ENCODE measurements around the gene PPP1CC. TPM values are rescaled to one million over a fixed set of nuclear protein-coding genes. Genes with fewer than 3 reads are reported as not detected.
A peak's percentile ranks its signal among the peaks of the same experiment; 100 is the strongest.

The PPP1CC gene
- total and polyA plus RNA-seq, 2 donors from 2014 or later: 57.0 to 82.3 TPM

DNA sequence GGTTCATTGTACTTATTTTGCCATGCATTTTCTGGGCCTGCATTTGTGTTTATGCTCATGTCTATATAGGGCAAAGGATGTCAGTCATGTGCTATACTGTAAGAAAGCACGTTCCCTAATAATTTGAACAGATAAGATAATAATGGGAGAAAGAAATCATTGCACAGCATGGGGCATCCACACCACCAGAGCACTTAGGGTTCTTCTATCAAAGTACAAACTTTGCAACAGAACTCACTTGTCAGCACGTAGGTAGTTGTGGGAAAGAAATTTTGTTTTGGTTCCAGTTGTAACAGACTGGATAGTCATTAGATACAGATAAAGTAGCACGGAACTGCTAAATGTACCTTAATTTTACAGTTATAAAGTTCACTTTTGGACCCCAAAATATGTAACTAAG, 10.1 kb downstream of the PPP1CC start:
- H3K4me3 ChIP-seq (ENCODE audit: low read length in 3 of 3): no peak overlapping the region
- peaks cover 5 to 30% (median 10%) of the 10 kb centered on the region in 3 donors for H3K36me3 ChIP-seq (ENCODE audit: control insufficient read depth in 2 of 3, insufficient read depth in 3 of 3, low read length in 3 of 3)
- peaks cover 0 to 9% (median 2%) of the 10 kb centered on the region in 3 donors for H3K4me1 ChIP-seq (ENCODE audit: control insufficient read depth in 2 of 3, insufficient read depth in 2 of 3, low read depth in 1 of 3, low read length in 3 of 3)
- H3K27me3 ChIP-seq (ENCODE audit: control insufficient read depth, insufficient read depth, low read length): no peaks in the 10 kb centered on the region
- H3K9me3 ChIP-seq (ENCODE audit: control insufficient read depth in 2 of 3, insufficient read depth in 1 of 3, low read length in 3 of 3): no peaks in the 10 kb centered on the region
- H3K27ac ChIP-seq (ENCODE audit: low read depth in 2 of 2, low read length in 2 of 2): peak overlapping the region in 1 of 2 donors; percentile 37
- no peak for DNase-seq
- TF ChIP-seq CTCF (IDR thresholded peaks at IDR 0.05; ENCODE audit: borderline replicate concordance, extremely low read depth, insufficient read depth): no peak
- intact Hi-C loops (cut with DNase I): no loop called here
- no peak for FAIRE-seq
- H3K9ac ChIP-seq (ENCODE audit: low read length in 3 of 3): no peak overlapping the region

DNA sequence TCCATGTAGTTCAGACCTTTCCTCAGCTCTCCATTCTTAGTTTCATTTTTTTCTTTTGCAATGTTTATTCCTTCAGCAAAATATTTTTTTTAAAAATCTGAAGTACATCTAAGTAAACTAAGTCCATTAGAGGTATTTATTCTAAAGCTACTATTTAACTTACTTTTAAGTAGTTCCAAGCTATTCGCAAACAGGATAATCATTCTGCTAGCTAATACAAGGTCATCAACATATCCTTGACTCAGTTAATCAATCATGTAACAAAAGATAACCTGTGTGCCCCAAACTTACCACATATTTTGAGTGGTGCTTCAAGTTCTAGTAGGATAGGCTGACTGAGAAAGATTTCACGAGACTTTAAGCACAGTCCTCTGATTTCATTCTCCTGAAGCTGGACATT, 11.2 kb downstream of the PPP1CC start:
- DNase-seq: no peak
- intact Hi-C loops (cut with DNase I): no loop called here
- no peak for TF ChIP-seq CTCF (IDR thresholded peaks at IDR 0.05; ENCODE audit: borderline replicate concordance, extremely low read depth, insufficient read depth)
- no peaks in the 10 kb centered on the region for H3K27me3 ChIP-seq (ENCODE audit: control insufficient read depth, insufficient read depth, low read length)
- H3K36me3 ChIP-seq (ENCODE audit: control insufficient read depth in 2 of 3, insufficient read depth in 3 of 3, low read length in 3 of 3): peaks cover 5 to 30% (median 10%) of the 10 kb centered on the region in 3 donors
- no peak overlapping the region for H3K4me3 ChIP-seq (ENCODE audit: low read length in 3 of 3)
- FAIRE-seq: no peak
- peaks cover 0 to 9% (median 2%) of the 10 kb centered on the region in 3 donors for H3K4me1 ChIP-seq (ENCODE audit: control insufficient read depth in 2 of 3, insufficient read depth in 2 of 3, low read depth in 1 of 3, low read length in 3 of 3)
- H3K27ac ChIP-seq (ENCODE audit: low read depth in 2 of 2, low read length in 2 of 2): no peak overlapping the region
- no peaks in the 10 kb centered on the region for H3K9me3 ChIP-seq (ENCODE audit: control insufficient read depth in 2 of 3, insufficient read depth in 1 of 3, low read length in 3 of 3)
- H3K9ac ChIP-seq (ENCODE audit: low read length in 3 of 3): no peak overlapping the region

DNA sequence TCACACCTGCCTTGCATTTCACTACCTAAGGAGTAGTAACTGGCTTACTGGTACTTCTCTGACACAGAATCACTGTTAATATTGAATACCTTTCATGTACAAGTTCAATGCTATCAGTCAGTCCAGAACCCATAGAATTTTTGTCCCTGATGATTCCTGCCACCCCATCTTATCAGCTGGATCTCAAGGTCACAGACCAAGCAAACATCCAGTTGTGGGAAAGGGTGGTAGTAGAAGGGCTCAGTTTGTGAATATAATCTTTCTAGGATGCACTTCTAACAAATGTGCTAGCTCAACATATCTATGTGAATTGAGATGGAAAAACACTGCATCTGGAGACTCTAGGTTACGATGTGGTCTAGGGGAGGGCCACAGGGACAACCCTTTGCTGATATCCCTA, 14.1 kb downstream of the PPP1CC start:
- intact Hi-C loops (cut with DNase I): no loop called here
- Histone ChIP-seq H3K9ac (ENCODE audit: low read length in 3 of 3) (no peak overlapping the region), H3K36me3 (ENCODE audit: control insufficient read depth in 2 of 3, insufficient read depth in 3 of 3, low read length in 3 of 3) (peaks cover 4 to 50% (median 15%) of the 10 kb centered on the region in 3 donors), H3K9me3 (ENCODE audit: control insufficient read depth in 2 of 3, insufficient read depth in 1 of 3, low read length in 3 of 3) (no peaks in the 10 kb centered on the region), H3K4me3 (ENCODE audit: low read length in 3 of 3) (no peak overlapping the region), H3K27me3 (ENCODE audit: control insufficient read depth, insufficient read depth, low read length) (no peaks in the 10 kb centered on the region), H3K27ac (ENCODE audit: low read depth in 2 of 2, low read length in 2 of 2) (no peak overlapping the region), H3K4me1 (ENCODE audit: control insufficient read depth in 2 of 3, insufficient read depth in 2 of 3, low read depth in 1 of 3, low read length in 3 of 3) (peaks cover 0 to 4% (median 0%) of the 10 kb centered on the region in 3 donors)
- no peak for TF ChIP-seq CTCF (IDR thresholded peaks at IDR 0.05; ENCODE audit: borderline replicate concordance, extremely low read depth, insufficient read depth)
- DNase-seq (no peak), FAIRE-seq (no peak)
